HEK293T (cell line): Measurements from ENCODE around the gene SETBP1.

ENCODE experiments used
- CTCF ChIA-PET: fragments of 350-600 bp; formaldehyde crosslinking; extraction: SDS; loops from one replicate; lab custom pipeline; 2021; ENCODE audit warnings: antibody characterized with exemption, inconsistent platforms; lab: Yijun Ruan, JAX
- POLR2A ChIA-PET: fragments of 350-600 bp; formaldehyde crosslinking; extraction: SDS; loops from one replicate; lab custom pipeline; 2020; ENCODE audit warnings: antibody characterized with exemption, inconsistent platforms; lab: Yijun Ruan, JAX
- DNase-seq: peaks from one replicate; pipeline ENCODE4 v3.0.0; 2012; ENCODE audit warnings: mixed read lengths; ENCODE audit errors: extremely low spot score
- ARNT ChIP-seq: fragments of 450-650 bp; IDR thresholded peaks from 2 replicates; pipeline ENCODE4 v1.6.1; 2017; ENCODE audit warnings: mild to moderate bottlenecking
- BHLHE40 ChIP-seq: fragments of 450-650 bp; IDR thresholded peaks from 2 replicates; pipeline ENCODE4 v1.6.1; 2016; ENCODE audit warnings: mild to moderate bottlenecking, moderate library complexity, borderline replicate concordance
- CTBP1 ChIP-seq: fragments of 450-650 bp; IDR thresholded peaks from 2 replicates; pipeline ENCODE4 v1.6.1; 2016; ENCODE audit warnings: borderline replicate concordance
- ELF4 ChIP-seq: fragments of 450-650 bp; IDR thresholded peaks from 2 replicates; pipeline ENCODE4 v1.6.1; 2017; ENCODE audit warnings: antibody characterized with exemption
- FOXA1 ChIP-seq: fragments of 450-650 bp; IDR thresholded peaks from 2 replicates; pipeline ENCODE4 v1.6.1; 2016; ENCODE audit warnings: mild to moderate bottlenecking
- FOXK2 ChIP-seq: fragments of 450-650 bp; IDR thresholded peaks from 2 replicates; pipeline ENCODE4 v1.6.1; 2016; ENCODE audit warnings: mild to moderate bottlenecking
- FOXM1 ChIP-seq: fragments of 450-650 bp; IDR thresholded peaks from 2 replicates; pipeline ENCODE4 v1.6.1; 2017; ENCODE audit warnings: mild to moderate bottlenecking, borderline replicate concordance
- HDGF ChIP-seq: fragments of 450-650 bp; IDR thresholded peaks from 2 replicates; pipeline ENCODE4 v1.6.1; 2017; ENCODE audit warnings: antibody characterized with exemption, borderline replicate concordance
- L3MBTL2 ChIP-seq: fragments of 450-650 bp; conservative IDR thresholded peaks from 2 replicates; pipeline ENCODE4 v1.6.1; 2016; ENCODE audit warnings: mild to moderate bottlenecking
- LEF1 ChIP-seq: fragments of 450-650 bp; IDR thresholded peaks from 2 replicates; pipeline ENCODE4 v1.6.1; 2017; ENCODE audit warnings: mild to moderate bottlenecking, borderline replicate concordance
- NFRKB ChIP-seq: fragments of 450-650 bp; IDR thresholded peaks from 2 replicates; pipeline ENCODE4 v1.6.1; 2016; ENCODE audit warnings: mild to moderate bottlenecking, moderate library complexity
- PKNOX1 ChIP-seq: fragments of 450-650 bp; IDR thresholded peaks from 2 replicates; pipeline ENCODE4 v1.6.1; 2016
- SP1 ChIP-seq: fragments of 450-650 bp; IDR thresholded peaks from 2 replicates; pipeline ENCODE4 v1.6.1; 2017
- SUZ12 ChIP-seq: fragments of 450-650 bp; IDR thresholded peaks from 2 replicates; pipeline ENCODE4 v1.6.1; 2016; ENCODE audit warnings: mild to moderate bottlenecking
- TARDBP ChIP-seq: fragments of 450-650 bp; IDR thresholded peaks from 2 replicates; pipeline ENCODE4 v1.6.1; 2016
- ZNF384 ChIP-seq: fragments of 450-650 bp; IDR thresholded peaks from 2 replicates; pipeline ENCODE4 v1.6.1; 2016

SETBP1 gene

GRCh38 chr18:44812426-44812825 is 131.7 kb downstream of the SETBP1 start:
- no peak for DNase-seq
- TF ChIP-seq BHLHE40 (no peak), FOXM1 (no peak), NFRKB (no peak), TARDBP (no peak), CTBP1 (no peak), FOXK2 (no peak), ARNT (no peak), HDGF (no peak), L3MBTL2 (no peak), FOXA1 (no peak), ZNF384 (no peak), LEF1 (no peak)
- CTCF ChIA-PET = no interaction called here
- POLR2A ChIA-PET = no interaction called here

GRCh38 chr18:44813586-44813985 is 132.9 kb downstream of the SETBP1 start:
- ChIA-PET POLR2A (no interaction called here), CTCF (no interaction called here)

GRCh38 chr18:44815108-44815507 is 134.4 kb downstream of the SETBP1 start:
- POLR2A ChIA-PET = no interaction called here
- TF ChIP-seq ELF4 (no peak), SUZ12 (no peak), TARDBP (no peak), NFRKB (no peak)
- no peak for DNase-seq
- CTCF ChIA-PET = interaction anchor here (1.1 kb wide), 1 partner anchor 23 kb away, joined by 3 read pairs; no protein-coding TSS in a partner anchor

More at GRCh38 chr18:44813586-44813985, 132.9 kb downstream of the SETBP1 start:
- DNase-seq = no peak
- TF ChIP-seq ARNT = no peak
- no peak for TF ChIP-seq ELF4
- no peak for TF ChIP-seq TARDBP

- ChIA-PET CTCF (no interaction called here), POLR2A (no interaction called here)
- DNase-seq = no peak
- TF ChIP-seq SUZ12 (no peak), LEF1 (no peak), ELF4 (no peak), FOXK2 (no peak), L3MBTL2 (no peak), FOXA1 (no peak), ARNT (no peak), ZNF384 (no peak), BHLHE40 (no peak), SP1 (no peak), PKNOX1 (no peak), CTBP1 (no peak), FOXM1 (no peak)
Observed at GRCh38 chr18:44816050-44816449, 135.4 kb downstream of the SETBP1 start.

GRCh38 chr18:44816477-44816876 is 135.8 kb downstream of the SETBP1 start:
- TF ChIP-seq SUZ12 = no peak
- no peak for TF ChIP-seq L3MBTL2
- POLR2A ChIA-PET = no interaction called here
- CTCF ChIA-PET = no interaction called here
- no peak for DNase-seq

GRCh38 chr18:44817831-44818473 is 137.3 kb downstream of the SETBP1 start:
- TF ChIP-seq PKNOX1 = no peak
- TF ChIP-seq ARNT = no peak
- TF ChIP-seq SP1 = no peak
- POLR2A ChIA-PET = interaction anchor here (0.6 kb wide), 1 partner anchor 14 kb away, joined by 3 read pairs; no protein-coding TSS in a partner anchor
- no peak for DNase-seq
- CTCF ChIA-PET = no interaction called here

GRCh38 chr18:44818668-44819403 is 138.1 kb downstream of the SETBP1 start:
- CTCF ChIA-PET = no interaction called here
- no peak for DNase-seq
- POLR2A ChIA-PET = no interaction called here
- TF ChIP-seq PKNOX1 (no peak), ZNF384 (no peak), SUZ12 (no peak), FOXK2 (no peak), CTBP1 (no peak), NFRKB (no peak), LEF1 (no peak), HDGF (no peak), L3MBTL2 (no peak), FOXA1 (no peak), TARDBP (no peak), SP1 (no peak), BHLHE40 (no peak), FOXM1 (no peak), ELF4 (no peak), ARNT (no peak)
